GM23338 (cell line): ENCODE data around the gene LDLRAD3. TPM values are rescaled to one million over a fixed set of nuclear protein-coding genes. Genes with fewer than 3 reads are reported as not detected.

ENCODE experiments used
- ATAC-seq: fragments of 200-7000 bp; cut with Tn5 transposase; 3 replicates; pipeline ENCODE4 v1.9.1; 2020
- DNase-seq: peaks from one replicate; pipeline ENCODE4 v3.0.0-alpha.2; 2015; ENCODE audit warnings: low spot score
- H2AFZ ChIP-seq: fragments of 200-600 bp; sonication (generic); 2 replicates; pipeline ENCODE4 v1.8.0; 2016; ENCODE audit warnings: antibody characterized with exemption, mild to moderate bottlenecking, moderate library complexity
- H3F3A ChIP-seq: fragments of 200-600 bp; sonication (generic); replicated peaks from 2 replicates; pipeline ENCODE4 v1.8.0; 2017; ENCODE audit warnings: antibody characterized with exemption, mixed run types, low read depth
- H3K27ac ChIP-seq: fragments of 200-600 bp; sonication (generic); 2 replicates; pipeline ENCODE4 v1.6.1; 2016; ENCODE audit warnings: low read depth
- H3K27me3 ChIP-seq: fragments of 200-600 bp; sonication (generic); 2 replicates; pipeline ENCODE4 v1.8.0; 2016; ENCODE audit warnings: mild to moderate bottlenecking, mixed run types, moderate library complexity; ENCODE audit not compliant: insufficient read depth
- H3K36me3 ChIP-seq: fragments of 200-600 bp; sonication (generic); 2 replicates; pipeline ENCODE4 v1.8.0; 2016; ENCODE audit warnings: mild to moderate bottlenecking; ENCODE audit not compliant: insufficient read depth
- H3K4me1 ChIP-seq: fragments of 200-600 bp; sonication (generic); 2 replicates; pipeline ENCODE4 v1.8.0; 2016; ENCODE audit warnings: mild to moderate bottlenecking, moderate library complexity; ENCODE audit not compliant: insufficient read depth
- H3K4me2 ChIP-seq: fragments of 200-600 bp; sonication (generic); 2 replicates; pipeline ENCODE4 v1.7.1; 2017; ENCODE audit warnings: mixed run types
- H3K4me3 ChIP-seq: fragments of 200-600 bp; sonication (generic); 2 replicates; pipeline ENCODE4 v1.6.1; 2016; ENCODE audit warnings: mixed run types
- H3K79me2 ChIP-seq: fragments of 200-600 bp; sonication (generic); replicated peaks from 2 replicates; pipeline ENCODE4 v1.8.0; 2017; ENCODE audit warnings: mild to moderate bottlenecking; ENCODE audit not compliant: insufficient read depth
- H3K9me2 ChIP-seq: fragments of 200-600 bp; sonication (generic); 2 replicates; pipeline ENCODE4 v1.8.0; 2017; ENCODE audit not compliant: insufficient read depth
- H4K20me1 ChIP-seq: fragments of 200-600 bp; sonication (generic); replicated peaks from 2 replicates; pipeline ENCODE4 v1.8.0; 2017; ENCODE audit warnings: mild to moderate bottlenecking; ENCODE audit not compliant: insufficient read depth
- H3K27ac Mint-ChIP-seq: 2 replicates; pipeline ENCODE4 v1.8.0; 2020; ENCODE audit warnings: inconsistent platforms, mild to moderate bottlenecking, moderate library complexity, mixed read lengths
- H3K27me3 Mint-ChIP-seq: 3 replicates; pipeline ENCODE4 v1.8.0; 2022; ENCODE audit warnings: low read depth, mild to moderate bottlenecking, moderate library complexity, mixed read lengths, inconsistent platforms; ENCODE audit not compliant: insufficient read depth, poor library complexity
- H3K36me3 Mint-ChIP-seq: 3 replicates; pipeline ENCODE4 v1.8.0; 2021; ENCODE audit warnings: low read depth, mild to moderate bottlenecking, inconsistent platforms, moderate library complexity, mixed read lengths
- H3K4me1 Mint-ChIP-seq: 3 replicates; pipeline ENCODE4 v1.8.0; 2020; ENCODE audit warnings: mild to moderate bottlenecking, inconsistent platforms, mixed read lengths
- H3K4me3 Mint-ChIP-seq: 3 replicates; pipeline ENCODE4 v1.8.0; 2021; ENCODE audit warnings: moderate library complexity, mild to moderate bottlenecking, inconsistent platforms, mixed read lengths
- H3K9me3 Mint-ChIP-seq: 3 replicates; pipeline ENCODE4 v1.8.0; 2020; ENCODE audit warnings: moderate library complexity, mild to moderate bottlenecking, inconsistent platforms, mixed read lengths
- CTCF ChIP-seq, 2 experiments: fragments of 200-600 bp in 1 of 2; sonication (generic) in 1 of 2; conservative IDR thresholded peaks; 2 replicates each; pipeline versions ENCODE4 v1.5.1 to v1.6.1; 2016 to 2017; ENCODE audit warnings: antibody characterized with exemption in 2 of 2, low read depth in 2 of 2, mild to moderate bottlenecking in 2 of 2, moderate library complexity in 1 of 2
- EZH2 ChIP-seq: fragments of 200-600 bp; sonication (generic); IDR thresholded peaks from one replicate; pipeline ENCODE4 v1.8.0; 2017; ENCODE audit warnings: antibody characterized with exemption, mild to moderate bottlenecking, low read depth; ENCODE audit not compliant: unreplicated experiment
- JUNB ChIP-seq: IDR thresholded peaks from one replicate; pipeline ENCODE4 v1.6.1; 2016; ENCODE audit warnings: antibody characterized with exemption; ENCODE audit not compliant: unreplicated experiment
- NANOG ChIP-seq: IDR thresholded peaks from 2 replicates; pipeline ENCODE4 v1.6.1; 2016; ENCODE audit warnings: antibody characterized with exemption, borderline replicate concordance
- STAT1 ChIP-seq: IDR thresholded peaks from one replicate; pipeline ENCODE4 v1.6.1; 2016; ENCODE audit warnings: antibody characterized with exemption; ENCODE audit not compliant: unreplicated experiment
- ZNF114 ChIP-seq: fragments of 250-450 bp; sonication (Bioruptor Pico); IDR thresholded peaks from 2 replicates; pipeline ENCODE4 v1.5.0; 2020; ENCODE audit warnings: mild to moderate bottlenecking, moderate library complexity
- polyA plus RNA-seq: library from polyadenylated mRNA; unstranded; fragments of >200 nt; fragmentation: Nextera tagmentation; extraction: Ambion mirVana; gene quantifications from 2 replicates; pipeline ENCODE4 v1.2.1, GENCODE V29; 2016
- total RNA-seq: library from RNA; depleted of rRNA; stranded (reverse); fragments of >200 nt; shearing (Covaris generic); gene quantifications from 2 replicates; pipeline ENCODE4 v1.2.3, GENCODE V29; 2014
- TF ChIP-seq, protein P1 (sequence below): IDR thresholded peaks from one replicate; pipeline ENCODE4 v1.6.1; 2018; ENCODE audit warnings: antibody characterized with exemption; ENCODE audit not compliant: unreplicated experiment

LDLRAD3 gene
- total and polyA plus RNA-seq, 2 experiments from 2014 or later: 8.5 to 19.4 TPM

DNA sequence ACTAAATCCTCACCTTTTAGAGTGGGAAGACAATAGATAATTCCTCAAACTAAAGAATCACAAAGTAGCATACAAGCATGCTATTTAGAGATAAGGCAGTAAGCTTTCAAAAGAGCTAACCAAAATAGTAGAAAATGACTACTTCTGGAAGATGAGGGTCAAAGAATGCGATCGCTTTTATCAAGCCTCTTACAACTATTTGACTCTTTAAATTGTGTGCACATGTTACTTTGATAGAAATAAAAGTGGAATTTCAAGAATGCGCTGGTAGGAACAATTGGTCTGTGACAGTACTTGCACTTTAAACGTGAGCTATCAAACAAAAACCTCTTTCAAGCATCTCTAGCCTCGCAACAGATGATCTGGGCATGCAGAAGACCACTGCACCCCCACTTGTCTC, 248.1 kb downstream of the LDLRAD3 start (continued):
- TF ChIP-seq, protein P1, sequence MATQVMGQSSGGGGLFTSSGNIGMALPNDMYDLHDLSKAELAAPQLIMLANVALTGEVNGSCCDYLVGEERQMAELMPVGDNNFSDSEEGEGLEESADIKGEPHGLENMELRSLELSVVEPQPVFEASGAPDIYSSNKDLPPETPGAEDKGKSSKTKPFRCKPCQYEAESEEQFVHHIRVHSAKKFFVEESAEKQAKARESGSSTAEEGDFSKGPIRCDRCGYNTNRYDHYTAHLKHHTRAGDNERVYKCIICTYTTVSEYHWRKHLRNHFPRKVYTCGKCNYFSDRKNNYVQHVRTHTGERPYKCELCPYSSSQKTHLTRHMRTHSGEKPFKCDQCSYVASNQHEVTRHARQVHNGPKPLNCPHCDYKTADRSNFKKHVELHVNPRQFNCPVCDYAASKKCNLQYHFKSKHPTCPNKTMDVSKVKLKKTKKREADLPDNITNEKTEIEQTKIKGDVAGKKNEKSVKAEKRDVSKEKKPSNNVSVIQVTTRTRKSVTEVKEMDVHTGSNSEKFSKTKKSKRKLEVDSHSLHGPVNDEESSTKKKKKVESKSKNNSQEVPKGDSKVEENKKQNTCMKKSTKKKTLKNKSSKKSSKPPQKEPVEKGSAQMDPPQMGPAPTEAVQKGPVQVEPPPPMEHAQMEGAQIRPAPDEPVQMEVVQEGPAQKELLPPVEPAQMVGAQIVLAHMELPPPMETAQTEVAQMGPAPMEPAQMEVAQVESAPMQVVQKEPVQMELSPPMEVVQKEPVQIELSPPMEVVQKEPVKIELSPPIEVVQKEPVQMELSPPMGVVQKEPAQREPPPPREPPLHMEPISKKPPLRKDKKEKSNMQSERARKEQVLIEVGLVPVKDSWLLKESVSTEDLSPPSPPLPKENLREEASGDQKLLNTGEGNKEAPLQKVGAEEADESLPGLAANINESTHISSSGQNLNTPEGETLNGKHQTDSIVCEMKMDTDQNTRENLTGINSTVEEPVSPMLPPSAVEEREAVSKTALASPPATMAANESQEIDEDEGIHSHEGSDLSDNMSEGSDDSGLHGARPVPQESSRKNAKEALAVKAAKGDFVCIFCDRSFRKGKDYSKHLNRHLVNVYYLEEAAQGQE: no peak
- TF ChIP-seq ZNF114 (CRISPR knock-in tag) (no peak), STAT1 (no peak), CTCF (conservative IDR thresholded peaks at IDR 0.05; ENCODE audit: low read depth in 2 of 2) (no peak), EZH2 (no peak), NANOG (no peak), JUNB (no peak)

DNA sequence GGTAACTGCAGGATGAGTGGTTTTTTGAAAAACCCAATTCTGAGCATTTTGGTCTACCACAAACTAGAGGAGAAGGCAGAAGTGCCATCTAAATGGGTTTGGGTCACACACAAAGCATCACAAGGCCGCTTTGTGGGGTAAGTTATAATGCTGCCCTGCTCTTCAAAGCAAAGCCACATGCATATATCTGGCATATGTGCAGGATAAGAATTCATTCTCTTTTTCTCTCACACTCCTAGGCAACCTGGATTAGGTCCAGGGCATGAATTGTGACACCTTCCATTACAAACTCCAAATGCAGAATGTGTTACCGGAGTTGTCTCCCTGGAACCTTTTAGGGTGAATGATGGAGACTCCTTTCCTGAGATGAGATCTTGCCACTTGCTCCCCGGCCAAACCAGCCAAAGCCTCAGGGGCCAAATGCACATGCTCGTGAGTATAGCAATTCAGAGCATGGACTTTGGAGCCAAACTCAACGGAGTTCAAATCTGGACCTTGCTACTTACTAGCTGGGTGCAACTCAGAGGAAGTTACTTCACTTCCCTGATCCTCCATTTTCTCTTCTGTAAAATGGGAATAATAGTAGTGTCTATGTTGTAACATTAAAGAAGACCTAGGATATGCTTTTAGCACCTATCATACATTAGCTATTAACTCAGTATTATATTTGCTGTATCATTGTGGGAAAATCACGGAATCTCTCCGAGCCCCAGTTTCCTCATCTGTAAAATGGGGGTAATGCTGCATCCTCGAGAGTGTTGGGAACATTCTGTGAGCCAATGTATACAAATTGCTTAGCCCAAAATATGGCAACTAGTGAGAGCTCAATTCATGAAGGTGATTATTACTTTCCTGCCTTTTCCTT, 248.8 kb downstream of the LDLRAD3 start:
- H3K4me3 Mint-ChIP-seq: no peak overlapping the region
- H3K9me3 Mint-ChIP-seq: no peaks in the 10 kb centered on the region
- peaks cover 22% of the 10 kb centered on the region for H3K4me1 Mint-ChIP-seq
- Histone ChIP-seq H3K4me1 (peaks cover 17% of the 10 kb centered on the region), H3K36me3 (no peaks in the 10 kb centered on the region), H3K4me2 (no peak overlapping the region), H3F3A (no peaks in the 10 kb centered on the region), H3K79me2 (no peaks in the 10 kb centered on the region), H4K20me1 (no peaks in the 10 kb centered on the region), H3K27ac (no peak overlapping the region), H2AFZ (no peak overlapping the region), H3K9me2 (no peaks in the 10 kb centered on the region), H3K27me3 (no peaks in the 10 kb centered on the region), H3K4me3 (no peak overlapping the region)
- ATAC-seq (no peak), DNase-seq (no peak)
- peaks cover 9% of the 10 kb centered on the region; the same call in 2 of the 3 replicates for H3K36me3 Mint-ChIP-seq
- H3K27me3 Mint-ChIP-seq: peaks cover 8% of the 10 kb centered on the region
- no peak for TF ChIP-seq CTCF (conservative IDR thresholded peaks at IDR 0.05; ENCODE audit: low read depth in 2 of 2)
- H3K27ac Mint-ChIP-seq: no peak overlapping the region
